ENCODE data around the gene SYNPO2.

DNA sequence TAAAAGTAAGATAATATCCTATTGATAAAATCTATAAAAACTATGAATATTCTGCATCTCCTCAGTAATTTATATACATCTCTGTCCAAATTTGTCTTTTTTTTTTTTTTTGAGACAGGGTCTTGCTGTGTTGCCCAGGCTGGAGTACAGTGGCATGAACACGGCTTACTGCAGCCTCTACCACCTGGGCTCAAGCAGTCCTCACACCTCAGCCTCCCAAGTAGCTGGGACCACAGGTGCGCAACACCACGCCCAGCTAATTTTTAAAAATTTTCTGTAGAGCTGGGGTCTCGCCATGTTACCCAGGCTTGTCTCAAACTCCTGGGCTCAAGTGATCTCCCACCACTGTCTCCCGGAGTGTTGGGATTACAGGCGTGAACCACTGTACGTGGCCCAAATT lies 40.4 kb upstream of the SYNPO2 start:
- no peak for TF ChIP-seq POLR2A (IDR thresholded peaks at IDR 0.05; ENCODE audit: low read depth, low read length)
- TF ChIP-seq POLR2AphosphoS5 (IDR thresholded peaks at IDR 0.05; ENCODE audit: low read depth, low read length), result no peak
